Activated T-helper 1 cell treated with anti-CD3 and anti-CD28 coated beads, Interleukin-2, amount 50 U/mL, for 16 hours (primary cell): ENCODE results near the gene SNX27.
"Not testable (repeated sequence)": the region's sequence is repeated elsewhere in the genome, so short reads cannot be mapped to it uniquely, and the experiment has no call there.

Experiments used
- DNase-seq, 2 donors: peaks; one replicate each; pipeline ENCODE4 v3.0.0-alpha.2; 2020; ENCODE audit warnings: low read depth in 1 of 2, low spot score in 1 of 2

The SNX27 gene

GRCh38 chr1:151638074-151638775, 26.4 kb downstream of the SNX27 start:
- no peak for DNase-seq

- DNase-seq: no peak
These were observed 27.0 kb downstream of the SNX27 start for GRCh38 chr1:151638812-151639211.

- DNase-seq: no peak
These were observed 27.6 kb downstream of the SNX27 start for GRCh38 chr1:151639466-151639865.

- no peak for DNase-seq
These were observed 29.4 kb downstream of the SNX27 start for GRCh38 chr1:151641229-151641628.

GRCh38 chr1:151643085-151643484, 31.2 kb downstream of the SNX27 start:
- DNase-seq: not testable (repeated sequence)

- no peak for DNase-seq
These were observed 32.2 kb downstream of the SNX27 start for GRCh38 chr1:151644001-151644400.

GRCh38 chr1:151653397-151653796, 41.5 kb downstream of the SNX27 start:
- DNase-seq: no peak

- DNase-seq: no peak
These were observed 43.5 kb downstream of the SNX27 start for GRCh38 chr1:151655371-151655770.

GRCh38 chr1:151661751-151662150, 49.9 kb downstream of the SNX27 start:
- DNase-seq: no peak

GRCh38 chr1:151668090-151668489, 56.2 kb downstream of the SNX27 start:
- no peak for DNase-seq

- DNase-seq: not testable (repeated sequence)
These were observed 58.3 kb downstream of the SNX27 start for GRCh38 chr1:151670036-151670675.

- DNase-seq: no peak
These were observed 61.6 kb downstream of the SNX27 start for GRCh38 chr1:151673407-151673806.

GRCh38 chr1:151680391-151680790, 68.5 kb downstream of the SNX27 start:
- DNase-seq: no peak

- no peak for DNase-seq
These were observed 69.0 kb downstream of the SNX27 start for GRCh38 chr1:151680826-151681225.

- no peak for DNase-seq
These were observed 70.1 kb downstream of the SNX27 start for GRCh38 chr1:151681923-151682322.

GRCh38 chr1:151682901-151683300, 71.1 kb downstream of the SNX27 start:
- not testable (repeated sequence) for DNase-seq

GRCh38 chr1:151684128-151684527, 72.3 kb downstream of the SNX27 start:
- DNase-seq: no peak

- no peak for DNase-seq
These were observed 74.7 kb downstream of the SNX27 start for GRCh38 chr1:151686561-151686960.

- DNase-seq: no peak
These were observed 77.6 kb downstream of the SNX27 start for GRCh38 chr1:151689494-151689893.

- DNase-seq: no peak
These were observed 80.4 kb downstream of the SNX27 start for GRCh38 chr1:151692226-151692625.

- DNase-seq: no peak
These were observed 81.3 kb downstream of the SNX27 start for GRCh38 chr1:151693057-151693651.

- DNase-seq: no peak
These were observed 89.7 kb downstream of the SNX27 start for GRCh38 chr1:151701515-151701914.
